Ovary (tissue), 3 donors: ENCODE data around the gene ARHGAP9.

Experiments
- EP300 ChIP-seq: sonication (generic); formaldehyde crosslinking; IDR thresholded peaks from one replicate; pipeline ENCODE4 v1.6.1; 2017; ENCODE audit warnings: antibody characterized with exemption
- POLR2A ChIP-seq: fragments of 450-650 bp; IDR thresholded peaks from one replicate; pipeline ENCODE4 v1.6.1; 2017; ENCODE audit warnings: antibody characterized with exemption, mild to moderate bottlenecking, moderate library complexity
- TF ChIP-seq, protein P1 (sequence below), 3 donors: fragments of 450-650 bp in 2 of 3; fragments of 200-600 bp in 1 of 3; IDR thresholded peaks; one replicate each; pipeline versions ENCODE4 v1.5.1 to v1.8.0; 2016 to 2022; ENCODE audit warnings: antibody characterized with exemption in 3 of 3, mild to moderate bottlenecking in 1 of 3
- donor health status: DM: no; HTN: no; CAD: no.

DNA sequence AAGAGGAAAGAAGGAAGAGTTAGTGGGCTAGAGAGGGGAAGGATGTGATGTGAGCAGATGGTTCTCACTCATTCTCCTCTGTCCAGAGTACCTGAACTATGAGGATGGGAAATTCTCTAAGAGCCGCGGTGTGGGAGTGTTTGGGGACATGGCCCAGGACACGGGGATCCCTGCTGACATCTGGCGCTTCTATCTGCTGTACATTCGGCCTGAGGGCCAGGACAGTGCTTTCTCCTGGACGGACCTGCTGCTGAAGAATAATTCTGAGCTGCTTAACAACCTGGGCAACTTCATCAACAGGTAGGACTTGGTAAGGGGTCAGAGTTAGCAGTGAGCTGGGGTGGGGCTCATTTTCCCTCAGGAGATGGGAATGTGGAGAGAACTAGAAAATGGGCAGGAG, 33.0 kb upstream of the ARHGAP9 start:
- TF ChIP-seq, protein P1, sequence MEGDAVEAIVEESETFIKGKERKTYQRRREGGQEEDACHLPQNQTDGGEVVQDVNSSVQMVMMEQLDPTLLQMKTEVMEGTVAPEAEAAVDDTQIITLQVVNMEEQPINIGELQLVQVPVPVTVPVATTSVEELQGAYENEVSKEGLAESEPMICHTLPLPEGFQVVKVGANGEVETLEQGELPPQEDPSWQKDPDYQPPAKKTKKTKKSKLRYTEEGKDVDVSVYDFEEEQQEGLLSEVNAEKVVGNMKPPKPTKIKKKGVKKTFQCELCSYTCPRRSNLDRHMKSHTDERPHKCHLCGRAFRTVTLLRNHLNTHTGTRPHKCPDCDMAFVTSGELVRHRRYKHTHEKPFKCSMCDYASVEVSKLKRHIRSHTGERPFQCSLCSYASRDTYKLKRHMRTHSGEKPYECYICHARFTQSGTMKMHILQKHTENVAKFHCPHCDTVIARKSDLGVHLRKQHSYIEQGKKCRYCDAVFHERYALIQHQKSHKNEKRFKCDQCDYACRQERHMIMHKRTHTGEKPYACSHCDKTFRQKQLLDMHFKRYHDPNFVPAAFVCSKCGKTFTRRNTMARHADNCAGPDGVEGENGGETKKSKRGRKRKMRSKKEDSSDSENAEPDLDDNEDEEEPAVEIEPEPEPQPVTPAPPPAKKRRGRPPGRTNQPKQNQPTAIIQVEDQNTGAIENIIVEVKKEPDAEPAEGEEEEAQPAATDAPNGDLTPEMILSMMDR (IDR thresholded peaks at IDR 0.05), result no peak
- TF ChIP-seq POLR2A (no peak), EP300 (no peak)
